HepG2 (cell line): Measurements from ENCODE around the gene PGS1. TPM values are rescaled to one million over a fixed set of nuclear protein-coding genes. Genes with fewer than 3 reads are reported as not detected.

Experiments used
- ATF6 ChIP-seq: sonication (generic); formaldehyde crosslinking; conservative IDR thresholded peaks from 2 replicates; pipeline ENCODE4 v1.4.0; 2020; ENCODE audit warnings: missing genetic modification reagents
- HNF1B ChIP-seq: sonication (generic); formaldehyde crosslinking; IDR thresholded peaks from 2 replicates; pipeline ENCODE4 v1.5.1; 2020; ENCODE audit warnings: mild to moderate bottlenecking, moderate library complexity, missing genetic modification reagents
- IRF1 ChIP-seq: sonication (generic); formaldehyde crosslinking; IDR thresholded peaks from 2 replicates; pipeline ENCODE4 v1.4.0; 2020; ENCODE audit warnings: low read depth, mild to moderate bottlenecking, missing genetic modification reagents
- RBM39 ChIP-seq: fragments of 200-400 bp; formaldehyde crosslinking; IDR thresholded peaks from one replicate; pipeline ENCODE4 v1.6.1; 2018; ENCODE audit warnings: antibody characterized with exemption, mild to moderate bottlenecking, low read depth, low read length; ENCODE audit not compliant: poor library complexity, severe bottlenecking
- RFXANK ChIP-seq: IDR thresholded peaks from 2 replicates; pipeline ENCODE4 v1.6.1; 2016
- SATB2 ChIP-seq: sonication (generic); formaldehyde crosslinking; IDR thresholded peaks from 2 replicates; pipeline ENCODE4 v1.5.0; 2020; ENCODE audit warnings: missing genetic modification reagents
- SNAPC4 ChIP-seq: sonication (generic); formaldehyde crosslinking; IDR thresholded peaks from 2 replicates; pipeline ENCODE4 v1.4.0; 2020; ENCODE audit warnings: mild to moderate bottlenecking, missing genetic modification reagents
- SRF ChIP-seq: IDR thresholded peaks from 2 replicates; pipeline ENCODE4 v1.6.1; 2011; ENCODE audit warnings: mild to moderate bottlenecking, low read depth, low read length, moderate library complexity
- ZNF275 ChIP-seq: sonication (generic); formaldehyde crosslinking; IDR thresholded peaks from 2 replicates; pipeline ENCODE4 v1.8.0; 2022; ENCODE audit warnings: missing genetic modification reagents, mild to moderate bottlenecking, inconsistent platforms, borderline replicate concordance
- ZNF549 ChIP-seq: sonication (generic); formaldehyde crosslinking; IDR thresholded peaks from 2 replicates; pipeline ENCODE4 v1.5.0; 2020; ENCODE audit warnings: missing genetic modification reagents
- ZNF564 ChIP-seq: sonication (generic); formaldehyde crosslinking; IDR thresholded peaks from 2 replicates; pipeline ENCODE4 v1.8.1; 2023; ENCODE audit warnings: mild to moderate bottlenecking, missing genetic modification reagents
- ZNF577 ChIP-seq: sonication (generic); formaldehyde crosslinking; IDR thresholded peaks from 2 replicates; pipeline ENCODE4 v1.4.0; 2020; ENCODE audit warnings: mild to moderate bottlenecking, low read depth, missing genetic modification reagents, borderline replicate concordance
- ZNF639 ChIP-seq: conservative IDR thresholded peaks from 2 replicates; pipeline ENCODE4 v1.6.1; 2018; ENCODE audit warnings: missing genetic modification reagents
- ZNF746 ChIP-seq: sonication (generic); formaldehyde crosslinking; IDR thresholded peaks from 2 replicates; pipeline ENCODE4 v1.8.0; 2022; ENCODE audit warnings: mild to moderate bottlenecking, missing genetic modification reagents
- ZSCAN29 ChIP-seq: sonication (generic); formaldehyde crosslinking; conservative IDR thresholded peaks from 2 replicates; pipeline ENCODE4 v1.4.0; 2020; ENCODE audit warnings: mild to moderate bottlenecking, missing genetic modification reagents
- polyA plus RNA-seq, 8 experiments: library from polyadenylated mRNA; depleted of rRNA in 3 of 8; stranded (reverse) in 7 of 8; unstranded in 1 of 8; fragments of >200 nt; fragmentation: Illumina TruSeq in 4 of 8; extraction: Trizol in 4 of 8; gene quantifications; 2 replicates each; pipeline versions ENCODE4 v1.2.1 to v1.2.3, GENCODE V29; 2011 to 2016; ENCODE audit warnings: low read depth in 4 of 8, missing spikeins in 1 of 8, mixed read lengths in 1 of 8; ENCODE audit not compliant: insufficient read depth in 1 of 8
- total RNA-seq, 5 experiments: library from RNA; depleted of rRNA; stranded (reverse); fragments of >200 nt; fragmentation: Illumina TruSeq; extraction: Trizol; gene quantifications; 2 replicates each; pipeline ENCODE4 v1.2.3, GENCODE V29; 2016; ENCODE audit warnings: low read depth in 1 of 5

Gene PGS1
- total and polyA plus RNA-seq, 2 of the 13 experiments (the other 11 are each of a cell fraction or from before 2014, with no cell fraction given) = 25.9 to 31.5 TPM

GRCh38 chr17:78351449-78352006 lies 26.9 kb upstream of the PGS1 start (continued):
- TF ChIP-seq ZNF275 (CRISPR knock-in tag) (no peak), ATF6 (CRISPR knock-in tag) (no peak), SRF (no peak), RBM39 (no peak), SNAPC4 (CRISPR knock-in tag) (no peak), HNF1B (CRISPR knock-in tag) (no peak), ZNF564 (CRISPR knock-in tag) (no peak), ZNF549 (CRISPR knock-in tag) (no peak), ZNF746 (CRISPR knock-in tag) (no peak), IRF1 (CRISPR knock-in tag) (no peak), ZSCAN29 (CRISPR knock-in tag) (no peak), SATB2 (CRISPR knock-in tag) (no peak), ZNF577 (CRISPR knock-in tag) (no peak), ZNF639 (CRISPR knock-in tag) (no peak), RFXANK (no peak)
